Measurements from ENCODE around the gene CGNL1.

- TF ChIP-seq EZH2 (IDR thresholded peaks at IDR 0.05; ENCODE audit: insufficient read depth, low read length) (no peak), CTCF (IDR thresholded peaks at IDR 0.05; ENCODE audit: insufficient read depth, low read depth, low read length) (no peak)
These were observed 102.7 kb downstream of the CGNL1 start for GRCh38 chr15:57479005-57479404.

All from astrocyte (in vitro differentiated cells and primary cell).